Tibial nerve (tissue), 4 donors: ENCODE data around the gene CLDN19. TPM values are rescaled to one million over a fixed set of nuclear protein-coding genes. Genes with fewer than 3 reads are reported as not detected.
"Not testable (repeated sequence)": the region's sequence is repeated elsewhere in the genome, so short reads cannot be mapped to it uniquely, and the experiment has no call there.

Source experiments
- DNase-seq, 2 donors: peaks; one replicate each; pipeline ENCODE4 v3.0.0-alpha.2; 2019; ENCODE audit warnings: low spot score in 2 of 2
- H3K27ac ChIP-seq, 4 donors: fragments of 200-600 bp; sonication (generic) in 3 of 4; one replicate each; pipeline ENCODE4 v1.5.1; 2017 to 2019; ENCODE audit warnings: mild to moderate bottlenecking in 1 of 4
- H3K27me3 ChIP-seq, 2 donors: fragments of 200-600 bp; sonication (generic) in 1 of 2; one replicate each; pipeline versions ENCODE4 v1.5.1 to v1.6.0; 2017 to 2019
- H3K36me3 ChIP-seq, 3 donors: fragments of 200-600 bp; sonication (generic); one replicate each; pipeline ENCODE4 v1.5.1; 2018 to 2019
- H3K4me1 ChIP-seq, 4 donors: fragments of 200-600 bp; sonication (generic) in 3 of 4; one replicate each; pipeline ENCODE4 v1.5.1; 2017 to 2019
- H3K4me3 ChIP-seq, 4 donors: fragments of 200-600 bp; sonication (generic) in 3 of 4; one replicate each; pipeline ENCODE4 v1.5.1; 2017 to 2019; ENCODE audit warnings: mild to moderate bottlenecking in 1 of 4, moderate library complexity in 1 of 4
- H3K9me3 ChIP-seq, 4 donors: fragments of 200-600 bp; sonication (generic) in 3 of 4; one replicate each; pipeline ENCODE4 v1.5.1; 2017 to 2019
- EP300 ChIP-seq, 2 donors: sonication (generic); formaldehyde crosslinking; IDR thresholded peaks; one replicate each; pipeline ENCODE4 v1.6.1; 2017; ENCODE audit warnings: antibody characterized with exemption in 2 of 2, mild to moderate bottlenecking in 1 of 2
- POLR2A ChIP-seq, 2 donors: fragments of 450-650 bp; IDR thresholded peaks; one replicate each; pipeline ENCODE4 v1.6.1; 2017; ENCODE audit warnings: antibody characterized with exemption in 2 of 2, mild to moderate bottlenecking in 2 of 2, moderate library complexity in 2 of 2
- WGBS, 2 donors: methylation state at CpG; one replicate each; pipeline ENCODE4 v1.1.5; 2018; 5-methylcytosine and 5-hydroxymethylcytosine counted together
- total RNA-seq, 4 donors: library from RNA; depleted of rRNA; stranded (reverse); fragments of >200 nt; gene quantifications; one replicate each; pipeline ENCODE4 v1.1.0, GENCODE V29; 2016
- TF ChIP-seq, protein P1 (sequence below), 5 experiments: fragments of 200-600 bp in 3 of 5; fragments of 450-650 bp in 2 of 5; sonication (generic) in 3 of 5; IDR thresholded peaks; one replicate each; pipeline ENCODE4 v1.5.1; 2016 to 2019; ENCODE audit warnings: antibody characterized with exemption in 5 of 5, mild to moderate bottlenecking in 3 of 5, moderate library complexity in 2 of 5

The CLDN19 gene
- total RNA-seq, 4 donors from 2014 or later = 136 to 259 (median 218) TPM

GRCh38 chr1:42713293-42713692 is 26.7 kb downstream of the CLDN19 start:
- Histone ChIP-seq H3K27me3 (no peaks in the 10 kb centered on the region), H3K36me3 (peaks cover 0 to 83% (median 0%) of the 10 kb centered on the region in 3 donors), H3K4me3 (no peak overlapping the region), H3K27ac (no peak overlapping the region), H3K9me3 (peaks cover 0 to 23% (median 3%) of the 10 kb centered on the region in 4 donors), H3K4me1 (no peaks in the 10 kb centered on the region)
- no peak for DNase-seq
- no peak for TF ChIP-seq POLR2A (IDR thresholded peaks at IDR 0.05)
- TF ChIP-seq EP300 (IDR thresholded peaks at IDR 0.05) = no peak
- TF ChIP-seq, protein P1, sequence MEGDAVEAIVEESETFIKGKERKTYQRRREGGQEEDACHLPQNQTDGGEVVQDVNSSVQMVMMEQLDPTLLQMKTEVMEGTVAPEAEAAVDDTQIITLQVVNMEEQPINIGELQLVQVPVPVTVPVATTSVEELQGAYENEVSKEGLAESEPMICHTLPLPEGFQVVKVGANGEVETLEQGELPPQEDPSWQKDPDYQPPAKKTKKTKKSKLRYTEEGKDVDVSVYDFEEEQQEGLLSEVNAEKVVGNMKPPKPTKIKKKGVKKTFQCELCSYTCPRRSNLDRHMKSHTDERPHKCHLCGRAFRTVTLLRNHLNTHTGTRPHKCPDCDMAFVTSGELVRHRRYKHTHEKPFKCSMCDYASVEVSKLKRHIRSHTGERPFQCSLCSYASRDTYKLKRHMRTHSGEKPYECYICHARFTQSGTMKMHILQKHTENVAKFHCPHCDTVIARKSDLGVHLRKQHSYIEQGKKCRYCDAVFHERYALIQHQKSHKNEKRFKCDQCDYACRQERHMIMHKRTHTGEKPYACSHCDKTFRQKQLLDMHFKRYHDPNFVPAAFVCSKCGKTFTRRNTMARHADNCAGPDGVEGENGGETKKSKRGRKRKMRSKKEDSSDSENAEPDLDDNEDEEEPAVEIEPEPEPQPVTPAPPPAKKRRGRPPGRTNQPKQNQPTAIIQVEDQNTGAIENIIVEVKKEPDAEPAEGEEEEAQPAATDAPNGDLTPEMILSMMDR (IDR thresholded peaks at IDR 0.05) = no peak

DNA sequence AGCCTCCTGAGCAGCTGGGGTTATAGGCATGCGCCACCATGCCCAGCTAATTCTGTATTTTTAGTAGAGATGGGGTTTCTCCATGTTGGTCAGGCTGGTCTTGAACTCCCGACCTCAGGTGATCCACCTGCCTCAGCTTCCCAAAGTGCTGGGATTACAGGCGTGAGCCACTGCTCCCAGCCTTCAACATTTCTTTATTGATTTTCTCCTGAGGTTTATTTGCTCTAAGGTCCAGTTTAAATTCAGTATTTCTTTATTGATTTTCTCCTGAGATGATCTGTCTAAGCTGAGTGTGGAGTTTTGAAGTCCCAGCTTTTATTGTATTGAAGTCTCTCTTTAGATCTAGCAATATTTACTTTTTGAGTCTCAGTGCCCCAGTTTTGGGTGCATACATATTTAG is 27.2 kb downstream of the CLDN19 start:
- 98 to 100% methylated on average over 3 of the region's 3 CpGs for WGBS, 2 donors
- H3K27ac ChIP-seq, H3K27me3 ChIP-seq, H3K4me3 ChIP-seq, H3K4me1 ChIP-seq, DNase-seq: not testable (repeated sequence)
- H3K9me3 ChIP-seq = peaks cover 0 to 23% (median 3%) of the 10 kb centered on the region in 4 donors
- peaks cover 0 to 83% (median 0%) of the 10 kb centered on the region in 3 donors for H3K36me3 ChIP-seq

GRCh38 chr1:42703888-42704464 is 36.1 kb downstream of the CLDN19 start:
- WGBS, 2 donors = 82 to 87% methylated on average over 7 of the region's 7 CpGs
- H3K27me3 ChIP-seq = no peaks in the 10 kb centered on the region
- H3K27ac ChIP-seq = no peak overlapping the region
- TF ChIP-seq POLR2A (IDR thresholded peaks at IDR 0.05) (no peak), EP300 (IDR thresholded peaks at IDR 0.05) (no peak)
- TF ChIP-seq, protein P1 (IDR thresholded peaks at IDR 0.05) = no peak
- H3K36me3 ChIP-seq = peaks cover 0 to 99% (median 11%) of the 10 kb centered on the region in 3 donors
- no peak for DNase-seq
- H3K4me3 ChIP-seq = no peak overlapping the region
- H3K4me1 ChIP-seq = no peaks in the 10 kb centered on the region
- peaks cover 0 to 6% (median 0%) of the 10 kb centered on the region in 4 donors for H3K9me3 ChIP-seq

DNA sequence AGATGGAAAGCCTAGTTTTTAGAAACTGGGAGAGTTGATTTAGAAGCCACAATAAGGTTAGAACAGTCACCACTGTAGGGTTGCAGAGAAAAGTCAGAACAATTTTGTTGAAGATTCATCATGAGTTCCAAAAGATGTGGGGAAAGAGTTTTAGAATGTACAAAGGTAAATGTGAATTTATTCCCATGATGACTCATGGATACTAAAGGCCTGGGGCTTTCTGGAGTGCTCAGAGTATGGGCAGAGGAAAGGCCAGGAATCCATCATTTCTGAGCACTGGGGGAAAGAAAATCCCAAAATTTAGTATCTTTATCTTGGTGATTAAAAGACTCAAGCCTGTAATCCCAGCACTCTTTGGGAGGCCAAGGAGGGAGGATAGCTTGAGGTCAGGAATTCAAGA is 40.0 kb downstream of the CLDN19 start:
- Histone ChIP-seq H3K4me1 (peaks cover 0 to 3% (median 0%) of the 10 kb centered on the region in 4 donors), H3K4me3 (no peak overlapping the region), H3K27me3 (no peaks in the 10 kb centered on the region), H3K36me3 (peaks cover 0 to 88% (median 10%) of the 10 kb centered on the region in 3 donors), H3K9me3 (no peaks in the 10 kb centered on the region), H3K27ac (no peak overlapping the region)
- no peak for DNase-seq
- TF ChIP-seq EP300 (IDR thresholded peaks at IDR 0.05) (no peak), POLR2A (IDR thresholded peaks at IDR 0.05) (no peak)
- TF ChIP-seq, protein P1 (IDR thresholded peaks at IDR 0.05) = no peak

DNA sequence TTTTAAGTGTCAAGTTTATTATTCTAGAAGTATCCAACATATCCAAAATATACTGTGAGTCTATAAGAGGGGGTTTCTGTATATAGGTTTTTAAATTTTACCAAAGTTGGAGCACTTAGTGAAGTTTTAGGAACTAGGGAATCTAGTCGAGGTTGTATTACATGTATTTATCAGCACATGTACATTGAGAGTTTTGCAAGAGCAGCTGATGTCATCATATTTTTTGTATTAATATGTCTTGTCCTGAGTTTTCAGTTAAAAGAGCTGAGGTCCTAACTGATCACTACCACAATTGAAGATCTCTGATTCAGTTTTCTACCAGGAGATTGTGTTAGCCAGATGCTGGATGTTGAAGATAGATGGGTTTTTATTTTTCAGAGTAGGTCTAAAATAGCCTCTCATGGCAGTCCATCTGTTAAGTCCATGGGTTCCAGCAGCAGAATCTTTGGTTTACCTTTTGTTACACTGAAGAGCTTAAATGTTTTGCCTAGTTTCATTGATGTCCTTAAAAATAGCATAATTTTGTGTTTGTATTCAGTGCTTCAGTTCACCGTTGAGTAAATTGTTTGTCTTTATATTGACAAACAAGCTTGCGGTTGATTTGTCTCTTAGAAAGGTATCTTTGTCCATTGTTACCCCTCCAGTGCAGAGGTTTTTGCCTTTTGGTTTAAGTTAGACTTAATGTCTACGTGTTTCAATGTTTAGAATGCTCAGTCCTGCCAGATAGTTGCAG is 41.8 kb downstream of the CLDN19 start:
- 89 to 95% methylated on average over 4 of the region's 4 CpGs for WGBS, 2 donors
- peaks cover 0 to 14% (median 0%) of the 10 kb centered on the region in 4 donors for H3K4me1 ChIP-seq
- no peak overlapping the region for H3K4me3 ChIP-seq
- H3K27ac ChIP-seq = no peak overlapping the region
- DNase-seq = no peak
- H3K9me3 ChIP-seq = no peaks in the 10 kb centered on the region
- H3K27me3 ChIP-seq = no peaks in the 10 kb centered on the region
- no peak for TF ChIP-seq EP300 (IDR thresholded peaks at IDR 0.05)
- no peak for TF ChIP-seq POLR2A (IDR thresholded peaks at IDR 0.05)
- TF ChIP-seq, protein P1 (IDR thresholded peaks at IDR 0.05) = no peak
- peaks cover 0 to 74% (median 7%) of the 10 kb centered on the region in 3 donors for H3K36me3 ChIP-seq
